ENCODE results near the gene AQP2. TPM values are rescaled to one million over a fixed set of nuclear protein-coding genes. Genes with fewer than 3 reads are reported as not detected.
A peak's percentile ranks its signal among the peaks of the same experiment; 100 is the strongest.

AQP2 gene
- total RNA-seq (not detected), polyA plus RNA-seq (not detected)

- Histone ChIP-seq H3K27ac (ENCODE audit: low read depth, low read length) (no peak within 1 kb of the TSS), H3K4me3 (ENCODE audit: low read length in 2 of 2) (no peak within 1 kb of the TSS), H3K27me3 (ENCODE audit: insufficient read depth, low read length) (peaks cover 5% of the 10 kb centered on the region), H3K9me3 (ENCODE audit: control insufficient read depth in 1 of 2, low read length in 2 of 2) (no peaks in the 10 kb centered on the region), H3K4me1 (ENCODE audit: insufficient read depth, low read length) (peaks cover 5% of the 10 kb centered on the region), H3K36me3 (ENCODE audit: insufficient read depth, low read length) (no peaks in the 10 kb centered on the region)
- H3K27me3 Mint-ChIP-seq = peaks cover 14 to 22% of the 10 kb centered on the region in 2 donors
- no peak within 1 kb of the TSS for H3K27ac Mint-ChIP-seq
- DNase-seq = no peak
- intact Hi-C loops (cut with micrococcal nuclease) = no loop called here
- no peak within 1 kb of the TSS for H3K4me3 Mint-ChIP-seq
- CTCF ChIA-PET (ENCODE audit: partially characterized antibody) = interaction anchor here (0.6 to 1.4 kb wide), 4 partner anchors 11 to 209 kb away, joined by 3 to 7 read pairs (median 4); partner anchors contain the start of gene TMBIM6
- POLR2A ChIA-PET (ENCODE audit: partially characterized antibody) = no interaction called here
- no peaks in the 10 kb centered on the region for H3K36me3 Mint-ChIP-seq
- H3K4me1 Mint-ChIP-seq = peaks cover 2 to 9% (median 7%) of the 10 kb centered on the region in 4 donors
- H3K9me3 Mint-ChIP-seq = no peaks in the 10 kb centered on the region
Observed at GRCh38 chr12:49950273-49951251, at the start of gene AQP2. TSS of gene AQP2 (plus strand) at chr12:49950737. CDS start at chr12:49950831, 94 bp downstream.

- CTCF ChIA-PET (ENCODE audit: partially characterized antibody) = interaction anchor here (1.5 kb wide), 1 partner anchor 66 kb away, joined by 4 read pairs; no protein-coding TSS in a partner anchor
- H3K27me3 ChIP-seq (ENCODE audit: insufficient read depth, low read length) = no peaks in the 10 kb centered on the region
- Mint-ChIP-seq H3K36me3 (no peaks in the 10 kb centered on the region), H3K27me3 (peaks cover 0 to 3% of the 10 kb centered on the region in 2 donors), H3K27ac (no peak overlapping the region), H3K9me3 (peaks cover 0 to 2% (median 0%) of the 10 kb centered on the region in 8 donors), H3K4me3 (no peak overlapping the region), H3K4me1 (peaks cover 4 to 25% (median 7%) of the 10 kb centered on the region in 4 donors)
- H3K9me3 ChIP-seq (ENCODE audit: control insufficient read depth in 1 of 2, low read length in 2 of 2) = no peaks in the 10 kb centered on the region
- POLR2A ChIA-PET (ENCODE audit: partially characterized antibody) = no interaction called here
- H3K4me3 ChIP-seq (ENCODE audit: low read length in 2 of 2) = no peak overlapping the region
- intact Hi-C loops (cut with micrococcal nuclease) = no loop called here
- H3K27ac ChIP-seq (ENCODE audit: low read depth, low read length) = no peak overlapping the region
- DNase-seq = no peak
- no peaks in the 10 kb centered on the region for H3K4me1 ChIP-seq (ENCODE audit: insufficient read depth, low read length)
- H3K36me3 ChIP-seq (ENCODE audit: insufficient read depth, low read length) = no peaks in the 10 kb centered on the region
Observed at GRCh38 chr12:49901026-49901425, 49.5 kb upstream of the AQP2 start.

GRCh38 chr12:49901986-49902385 lies 48.6 kb upstream of the AQP2 start:
- CTCF ChIA-PET (ENCODE audit: partially characterized antibody) = interaction anchor here (1.5 kb wide), 1 partner anchor 65 kb away, joined by 4 read pairs; no protein-coding TSS in a partner anchor
- H3K27ac Mint-ChIP-seq = no peak overlapping the region
- peaks cover 0 to 3% of the 10 kb centered on the region in 2 donors for H3K27me3 Mint-ChIP-seq
- H3K9me3 ChIP-seq (ENCODE audit: control insufficient read depth in 1 of 2, low read length in 2 of 2) = no peaks in the 10 kb centered on the region
- DNase-seq = no peak
- no peak overlapping the region for H3K4me3 ChIP-seq (ENCODE audit: low read length in 2 of 2)
- no peaks in the 10 kb centered on the region for H3K4me1 ChIP-seq (ENCODE audit: insufficient read depth, low read length)
- H3K36me3 Mint-ChIP-seq = no peaks in the 10 kb centered on the region
- H3K4me1 Mint-ChIP-seq = peaks cover 4 to 25% (median 7%) of the 10 kb centered on the region in 4 donors
- H3K36me3 ChIP-seq (ENCODE audit: insufficient read depth, low read length) = no peaks in the 10 kb centered on the region
- H3K27ac ChIP-seq (ENCODE audit: low read depth, low read length) = no peak overlapping the region
- H3K4me3 Mint-ChIP-seq = peak overlapping the region in 3 of 8 donors; percentile 13 to 36 (median 30)
- intact Hi-C loops (cut with micrococcal nuclease) = no loop called here
- no peaks in the 10 kb centered on the region for H3K27me3 ChIP-seq (ENCODE audit: insufficient read depth, low read length)
- POLR2A ChIA-PET (ENCODE audit: partially characterized antibody) = no interaction called here
- H3K9me3 Mint-ChIP-seq = peaks cover 0 to 2% (median 0%) of the 10 kb centered on the region in 8 donors

GRCh38 chr12:49902399-49903350 lies 47.9 kb upstream of the AQP2 start:
- intact Hi-C loops (cut with micrococcal nuclease) = no loop called here
- H3K4me3 ChIP-seq (ENCODE audit: low read length in 2 of 2) = no peak overlapping the region
- Mint-ChIP-seq H3K4me1 (peaks cover 4 to 25% (median 7%) of the 10 kb centered on the region in 4 donors), H3K36me3 (no peaks in the 10 kb centered on the region), H3K27ac (peak overlapping the region in 3 of 7 donors; percentile 15 to 79 (median 18)), H3K9me3 (peaks cover 0 to 2% (median 0%) of the 10 kb centered on the region in 8 donors), H3K27me3 (peaks cover 0 to 3% of the 10 kb centered on the region in 2 donors), H3K4me3 (peak overlapping the region in 4 of 8 donors; percentile 61 to 81 (median 73))
- CTCF ChIA-PET (ENCODE audit: partially characterized antibody) = no interaction called here
- H3K27ac ChIP-seq (ENCODE audit: low read depth, low read length) = no peak overlapping the region
- POLR2A ChIA-PET (ENCODE audit: partially characterized antibody) = no interaction called here
- no peaks in the 10 kb centered on the region for H3K27me3 ChIP-seq (ENCODE audit: insufficient read depth, low read length)
- H3K4me1 ChIP-seq (ENCODE audit: insufficient read depth, low read length) = no peaks in the 10 kb centered on the region
- H3K36me3 ChIP-seq (ENCODE audit: insufficient read depth, low read length) = no peaks in the 10 kb centered on the region
- no peak for DNase-seq
- no peaks in the 10 kb centered on the region for H3K9me3 ChIP-seq (ENCODE audit: control insufficient read depth in 1 of 2, low read length in 2 of 2)

GRCh38 chr12:49903351-49903699 lies 47.2 kb upstream of the AQP2 start:
- no peaks in the 10 kb centered on the region for H3K4me1 ChIP-seq (ENCODE audit: insufficient read depth, low read length)
- H3K4me3 ChIP-seq (ENCODE audit: low read length in 2 of 2) = peak overlapping the region in 1 of 2 donors; percentile 24
- Mint-ChIP-seq H3K4me1 (peaks cover 4 to 25% (median 7%) of the 10 kb centered on the region in 4 donors), H3K27me3 (peaks cover 0 to under 1% of the 10 kb centered on the region in 2 donors), H3K27ac (peak overlapping the region in 1 of 7 donors; percentile 79), H3K36me3 (no peaks in the 10 kb centered on the region), H3K4me3 (peak overlapping the region; percentile 61 to 85 (median 72)), H3K9me3 (peaks cover 0 to 2% (median 0%) of the 10 kb centered on the region in 8 donors)
- H3K27me3 ChIP-seq (ENCODE audit: insufficient read depth, low read length) = no peaks in the 10 kb centered on the region
- DNase-seq = no peak
- CTCF ChIA-PET (ENCODE audit: partially characterized antibody) = no interaction called here
- no peak overlapping the region for H3K27ac ChIP-seq (ENCODE audit: low read depth, low read length)
- intact Hi-C loops (cut with micrococcal nuclease) = no loop called here
- H3K36me3 ChIP-seq (ENCODE audit: insufficient read depth, low read length) = no peaks in the 10 kb centered on the region
- no peaks in the 10 kb centered on the region for H3K9me3 ChIP-seq (ENCODE audit: control insufficient read depth in 1 of 2, low read length in 2 of 2)
- POLR2A ChIA-PET (ENCODE audit: partially characterized antibody) = no interaction called here

- intact Hi-C loops (cut with micrococcal nuclease) = no loop called here
- Histone ChIP-seq H3K27me3 (ENCODE audit: insufficient read depth, low read length) (no peaks in the 10 kb centered on the region), H3K27ac (ENCODE audit: low read depth, low read length) (no peak within 1 kb of the TSS), H3K4me1 (ENCODE audit: insufficient read depth, low read length) (no peaks in the 10 kb centered on the region), H3K4me3 (ENCODE audit: low read length in 2 of 2) (peak within 1 kb of the TSS in 1 of 2 donors; percentile 24), H3K36me3 (ENCODE audit: insufficient read depth, low read length) (no peaks in the 10 kb centered on the region), H3K9me3 (ENCODE audit: control insufficient read depth in 1 of 2, low read length in 2 of 2) (no peaks in the 10 kb centered on the region)
- Mint-ChIP-seq H3K9me3 (peaks cover 0 to 2% (median 0%) of the 10 kb centered on the region in 8 donors), H3K4me1 (peaks cover 4 to 25% (median 7%) of the 10 kb centered on the region in 4 donors), H3K27ac (peak within 1 kb of the TSS in 5 of 7 donors; percentile 18 to 79 (median 25)), H3K36me3 (no peaks in the 10 kb centered on the region), H3K4me3 (peak within 1 kb of the TSS; percentile 70 to 87 (median 82)), H3K27me3 (peaks cover 0 to under 1% of the 10 kb centered on the region in 2 donors)
- peak in 4 of 5 donors; percentile 21 to 51 (median 44) for DNase-seq
- POLR2A ChIA-PET (ENCODE audit: partially characterized antibody) = interaction anchor here (0.5 kb wide), 1 partner anchor 695 kb away, joined by 3 read pairs; no protein-coding TSS in a partner anchor
- CTCF ChIA-PET (ENCODE audit: partially characterized antibody) = interaction anchor here (1.1 kb wide), 1 partner anchor 42 kb away, joined by 4 read pairs; no protein-coding TSS in a partner anchor
Observed at GRCh38 chr12:49903700-49904423, 46.7 kb upstream of the AQP2 start, which contains the start of gene FAIM2. TSS of gene FAIM2 (minus strand) at chr12:49903900. CDS start at chr12:49903792, 108 bp downstream.
